GM12801 (cell line): ENCODE measurements around the gene BOLA2.
"Not testable (repeated sequence)": the region's sequence is repeated elsewhere in the genome, so short reads cannot be mapped to it uniquely, and the experiment has no call there.

Experiments
- CTCF ChIP-seq: IDR thresholded peaks from one replicate; pipeline ENCODE4 v1.5.1; 2011; ENCODE audit warnings: control low read depth; ENCODE audit not compliant: insufficient read length; ENCODE audit errors: extremely low read depth

The BOLA2 gene

GRCh38 chr16:29454269-29454668 lies at the start of gene BOLA2, which contains the start of gene SLX1B:
Gene BOLA2, minus strand, starts transcription at chr16:29454351. Its CDS starts 98 bp downstream, at chr16:29454253.
Gene SLX1B, plus strand, starts transcription at chr16:29454533.
- TF ChIP-seq CTCF: not testable (repeated sequence)

- not testable (repeated sequence) for TF ChIP-seq CTCF
Measured at GRCh38 chr16:29459706-29460646, 5.8 kb upstream of the BOLA2 start, which contains the start of gene SULT1A4. Gene SULT1A4, plus strand, starts transcription at chr16:29459913. Its CDS starts 1,473 bp downstream, at chr16:29461386.
